ENCODE measurements around the gene APOBEC2. TPM values are rescaled to one million over a fixed set of nuclear protein-coding genes. Genes with fewer than 3 reads are reported as not detected.

The APOBEC2 gene
- total and polyA plus RNA-seq, 2 donors (not counting 1 experiment from before 2014, with no cell fraction given): not detected

DNA sequence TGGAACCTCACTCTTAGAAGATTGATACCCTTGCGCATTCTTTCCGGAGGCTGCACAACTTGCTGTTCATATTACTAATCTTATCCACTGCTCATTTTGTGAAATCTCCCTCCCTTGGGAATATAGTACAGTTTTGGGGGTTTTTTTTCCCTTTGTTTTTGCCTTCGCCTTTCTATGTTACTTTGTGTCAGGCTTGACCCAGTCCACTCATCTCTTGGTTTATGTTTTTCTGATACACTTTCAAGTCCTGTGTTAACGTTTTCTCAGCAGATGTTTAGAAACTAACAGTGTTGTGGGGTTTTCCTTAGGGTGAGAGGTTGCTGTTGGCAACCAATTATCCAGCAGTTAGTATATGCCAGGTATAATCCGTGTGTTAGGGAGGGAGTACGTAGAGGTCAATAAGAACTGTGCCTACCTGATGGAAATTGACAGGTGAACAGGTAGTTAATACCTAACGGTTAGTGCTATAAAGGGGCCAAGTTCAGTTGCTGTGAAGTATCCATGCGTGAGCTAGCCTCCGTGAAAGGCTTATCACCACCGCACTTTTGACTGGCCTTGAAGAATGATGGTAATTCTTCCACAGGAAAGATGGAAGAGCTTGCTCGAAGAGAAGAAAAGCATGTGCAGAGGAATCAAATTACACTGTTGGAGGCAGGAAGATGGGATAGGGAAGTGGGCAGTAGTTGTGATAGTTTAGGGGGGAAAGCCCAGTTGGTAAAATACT lies 21.1 kb downstream of the APOBEC2 start:
- Histone ChIP-seq H3K27ac (ENCODE audit: low read length in 2 of 2) (peak overlapping the region; percentile 96 to 97), H3K9ac (ENCODE audit: low read length) (peak overlapping the region; percentile 97), H3K4me3 (ENCODE audit: control extremely low read depth in 1 of 5, extremely low read depth in 1 of 5, insufficient read depth in 1 of 5, low read depth in 2 of 5, low read length in 4 of 5) (peak overlapping the region; percentile 80 to 96 (median 94)), H3K27me3 (replicated peaks in 1 of 4; ENCODE audit: control extremely low read depth in 1 of 4, control insufficient read depth in 3 of 4, insufficient read depth in 4 of 4, low read length in 3 of 4) (no peaks in the 10 kb centered on the region), H2AFZ (ENCODE audit: insufficient read depth, low read depth, low read length, poor library complexity, severe bottlenecking) (peak overlapping the region; percentile 66), H3K4me1 (ENCODE audit: control insufficient read depth in 2 of 2, insufficient read depth in 2 of 2, low read length in 2 of 2) (peaks cover 31 to 34% of the 10 kb centered on the region in 2 donors), H3K36me3 (replicated peaks in 1 of 2; ENCODE audit: control extremely low read depth in 1 of 2, control insufficient read depth in 1 of 2, extremely low read depth in 1 of 2, insufficient read depth in 2 of 2, low read length in 1 of 2) (peaks cover 2 to 13% of the 10 kb centered on the region in 2 experiments), H3K9me3 (ENCODE audit: control extremely low read depth in 1 of 3, control insufficient read depth in 2 of 3, insufficient read depth in 1 of 3, low read length in 2 of 3) (no peaks in the 10 kb centered on the region), H3K4me2 (replicated peaks; ENCODE audit: low read depth, low read length, poor library complexity, severe bottlenecking) (peak overlapping the region; percentile 89), H3K79me2 (ENCODE audit: control insufficient read depth, insufficient read depth, low read length) (peaks cover 66% of the 10 kb centered on the region), H4K20me1 (ENCODE audit: control insufficient read depth, insufficient read depth, low read length, poor library complexity, severe bottlenecking) (no peaks in the 10 kb centered on the region)
- 17% methylated on average over 6 of the region's 11 CpGs for WGBS (ENCODE audit: insufficient coverage)
- H3K27ac Mint-ChIP-seq: peak overlapping the region; percentile 94
- H3K27me3 Mint-ChIP-seq: no peaks in the 10 kb centered on the region
- DNase-seq (no peak), ATAC-seq (ENCODE audit: low read depth) (no peak)
- H3K4me1 Mint-ChIP-seq: peaks cover 53% of the 10 kb centered on the region
- no peaks in the 10 kb centered on the region for H3K9me3 Mint-ChIP-seq (ENCODE audit: insufficient read depth)
- ChIA-PET POLR2A (no interaction called here), CTCF (interaction anchor here (1.7 kb wide), 1 partner anchor 204 kb away, joined by 5 read pairs; no protein-coding TSS in a partner anchor)
- intact Hi-C loops (cut with micrococcal nuclease): loop anchor here (1.0 to 10.0 kb wide), 7 partner anchors 201 to 1491 kb away; partner anchors contain the start of genes BYSL, FOXP4, MED20 and MRPS10
- H3K4me3 Mint-ChIP-seq: peak overlapping the region; percentile 94
- TF ChIP-seq, protein P1, sequence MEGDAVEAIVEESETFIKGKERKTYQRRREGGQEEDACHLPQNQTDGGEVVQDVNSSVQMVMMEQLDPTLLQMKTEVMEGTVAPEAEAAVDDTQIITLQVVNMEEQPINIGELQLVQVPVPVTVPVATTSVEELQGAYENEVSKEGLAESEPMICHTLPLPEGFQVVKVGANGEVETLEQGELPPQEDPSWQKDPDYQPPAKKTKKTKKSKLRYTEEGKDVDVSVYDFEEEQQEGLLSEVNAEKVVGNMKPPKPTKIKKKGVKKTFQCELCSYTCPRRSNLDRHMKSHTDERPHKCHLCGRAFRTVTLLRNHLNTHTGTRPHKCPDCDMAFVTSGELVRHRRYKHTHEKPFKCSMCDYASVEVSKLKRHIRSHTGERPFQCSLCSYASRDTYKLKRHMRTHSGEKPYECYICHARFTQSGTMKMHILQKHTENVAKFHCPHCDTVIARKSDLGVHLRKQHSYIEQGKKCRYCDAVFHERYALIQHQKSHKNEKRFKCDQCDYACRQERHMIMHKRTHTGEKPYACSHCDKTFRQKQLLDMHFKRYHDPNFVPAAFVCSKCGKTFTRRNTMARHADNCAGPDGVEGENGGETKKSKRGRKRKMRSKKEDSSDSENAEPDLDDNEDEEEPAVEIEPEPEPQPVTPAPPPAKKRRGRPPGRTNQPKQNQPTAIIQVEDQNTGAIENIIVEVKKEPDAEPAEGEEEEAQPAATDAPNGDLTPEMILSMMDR (IDR thresholded peaks at IDR 0.05): no peak
- TF ChIP-seq EZH2 (IDR thresholded peaks at IDR 0.05; ENCODE audit: borderline replicate concordance, insufficient read depth, low read depth, low read length, poor library complexity, severe bottlenecking): no peak
